ENCODE measurements around the gene PUM1. TPM values are rescaled to one million over a fixed set of nuclear protein-coding genes. Genes with fewer than 3 reads are reported as not detected.
"Not testable (repeated sequence)": the region's sequence is repeated elsewhere in the genome, so short reads cannot be mapped to it uniquely, and the experiment has no call there.

Gene PUM1, protein sequence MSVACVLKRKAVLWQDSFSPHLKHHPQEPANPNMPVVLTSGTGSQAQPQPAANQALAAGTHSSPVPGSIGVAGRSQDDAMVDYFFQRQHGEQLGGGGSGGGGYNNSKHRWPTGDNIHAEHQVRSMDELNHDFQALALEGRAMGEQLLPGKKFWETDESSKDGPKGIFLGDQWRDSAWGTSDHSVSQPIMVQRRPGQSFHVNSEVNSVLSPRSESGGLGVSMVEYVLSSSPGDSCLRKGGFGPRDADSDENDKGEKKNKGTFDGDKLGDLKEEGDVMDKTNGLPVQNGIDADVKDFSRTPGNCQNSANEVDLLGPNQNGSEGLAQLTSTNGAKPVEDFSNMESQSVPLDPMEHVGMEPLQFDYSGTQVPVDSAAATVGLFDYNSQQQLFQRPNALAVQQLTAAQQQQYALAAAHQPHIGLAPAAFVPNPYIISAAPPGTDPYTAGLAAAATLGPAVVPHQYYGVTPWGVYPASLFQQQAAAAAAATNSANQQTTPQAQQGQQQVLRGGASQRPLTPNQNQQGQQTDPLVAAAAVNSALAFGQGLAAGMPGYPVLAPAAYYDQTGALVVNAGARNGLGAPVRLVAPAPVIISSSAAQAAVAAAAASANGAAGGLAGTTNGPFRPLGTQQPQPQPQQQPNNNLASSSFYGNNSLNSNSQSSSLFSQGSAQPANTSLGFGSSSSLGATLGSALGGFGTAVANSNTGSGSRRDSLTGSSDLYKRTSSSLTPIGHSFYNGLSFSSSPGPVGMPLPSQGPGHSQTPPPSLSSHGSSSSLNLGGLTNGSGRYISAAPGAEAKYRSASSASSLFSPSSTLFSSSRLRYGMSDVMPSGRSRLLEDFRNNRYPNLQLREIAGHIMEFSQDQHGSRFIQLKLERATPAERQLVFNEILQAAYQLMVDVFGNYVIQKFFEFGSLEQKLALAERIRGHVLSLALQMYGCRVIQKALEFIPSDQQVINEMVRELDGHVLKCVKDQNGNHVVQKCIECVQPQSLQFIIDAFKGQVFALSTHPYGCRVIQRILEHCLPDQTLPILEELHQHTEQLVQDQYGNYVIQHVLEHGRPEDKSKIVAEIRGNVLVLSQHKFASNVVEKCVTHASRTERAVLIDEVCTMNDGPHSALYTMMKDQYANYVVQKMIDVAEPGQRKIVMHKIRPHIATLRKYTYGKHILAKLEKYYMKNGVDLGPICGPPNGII
- total RNA-seq (2014; rRNA removed): 40.8 and 50.3 TPM in 2 replicates
- 30.3 TPM for polyA plus RNA-seq (2012)

DNA sequence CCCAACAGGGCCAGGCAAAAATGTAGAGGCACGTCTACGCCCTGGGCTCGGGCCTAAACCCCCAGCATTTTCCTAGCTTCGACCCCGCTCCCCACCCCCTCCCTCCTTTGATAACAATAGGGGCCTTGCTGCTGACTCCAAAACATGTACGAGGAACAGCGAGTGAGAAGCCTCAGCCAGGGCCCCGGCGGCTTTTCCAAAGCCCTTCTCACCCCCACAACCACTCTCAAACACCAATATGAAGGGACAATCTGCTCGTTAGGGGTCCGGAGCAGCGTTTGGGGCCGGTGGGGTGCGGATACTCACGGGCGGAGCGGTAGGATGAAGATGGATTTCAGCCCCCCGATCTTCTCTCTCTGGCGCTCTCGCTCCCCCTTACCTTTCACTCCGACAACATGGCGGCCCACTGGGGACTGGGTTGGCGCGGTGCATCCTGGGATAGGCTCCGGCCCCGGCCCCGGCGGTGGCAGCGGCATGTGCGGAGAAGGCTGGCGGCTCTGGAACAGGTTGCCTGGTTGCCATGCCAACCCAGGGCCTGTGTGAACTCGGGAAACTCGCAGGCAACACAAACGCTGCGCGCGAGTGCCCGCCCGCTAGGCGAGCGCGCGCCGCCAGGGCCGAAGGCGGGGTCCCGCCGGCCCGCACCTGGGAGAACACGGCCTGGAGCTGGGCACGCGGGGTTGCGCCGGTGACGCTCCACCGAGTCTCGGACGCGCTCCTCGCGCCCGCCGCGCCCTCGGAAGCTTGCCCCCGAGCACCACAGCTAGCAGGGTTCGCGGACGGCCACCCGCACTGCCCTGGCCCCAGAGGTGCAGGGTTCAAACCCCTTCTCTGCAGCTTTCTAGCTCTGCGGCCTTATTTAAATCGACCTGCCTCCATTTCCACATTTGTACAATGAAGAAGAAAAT is at the start of gene PUM1:
TSS of gene PUM1 (minus strand) at position 408 of the 908 bp plus-strand sequence. CDS start 6,151 bp downstream, outside the sequence.
- DNase-seq (ENCODE audit: low read depth): peak; percentile 94

DNA sequence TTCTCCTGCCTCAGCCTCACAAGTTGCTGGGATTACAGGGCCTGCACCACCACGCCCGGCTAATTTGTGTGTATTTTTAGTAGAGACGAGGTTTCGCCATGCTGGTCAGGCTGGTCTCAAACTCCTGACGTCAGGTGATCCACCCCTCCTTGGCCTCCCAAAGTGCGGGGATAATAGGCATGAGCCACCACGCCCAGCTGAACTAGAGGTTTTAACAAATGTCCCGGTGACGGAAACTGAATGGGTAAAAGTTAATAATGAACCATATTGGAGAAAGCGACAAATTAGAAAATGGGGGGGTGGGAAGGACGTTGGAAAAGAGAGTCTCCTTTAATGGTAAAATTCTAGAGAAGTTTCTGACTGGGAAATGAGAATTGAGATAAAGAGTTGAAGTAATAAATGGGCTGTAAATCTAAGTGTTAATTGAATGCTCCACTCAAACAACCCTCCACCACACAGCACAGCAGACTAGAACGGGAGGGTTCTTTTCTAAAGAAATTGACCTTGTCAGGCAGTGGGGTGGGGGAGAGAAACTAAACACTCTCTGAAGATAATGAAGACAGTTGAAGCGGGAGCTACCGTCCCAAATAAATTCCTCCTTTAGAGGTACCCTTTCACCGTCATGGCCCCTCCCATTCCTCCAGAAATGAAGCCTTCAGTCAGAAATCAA is 46.9 kb upstream of the PUM1 start:
- DNase-seq (ENCODE audit: low read depth): no peak

DNA sequence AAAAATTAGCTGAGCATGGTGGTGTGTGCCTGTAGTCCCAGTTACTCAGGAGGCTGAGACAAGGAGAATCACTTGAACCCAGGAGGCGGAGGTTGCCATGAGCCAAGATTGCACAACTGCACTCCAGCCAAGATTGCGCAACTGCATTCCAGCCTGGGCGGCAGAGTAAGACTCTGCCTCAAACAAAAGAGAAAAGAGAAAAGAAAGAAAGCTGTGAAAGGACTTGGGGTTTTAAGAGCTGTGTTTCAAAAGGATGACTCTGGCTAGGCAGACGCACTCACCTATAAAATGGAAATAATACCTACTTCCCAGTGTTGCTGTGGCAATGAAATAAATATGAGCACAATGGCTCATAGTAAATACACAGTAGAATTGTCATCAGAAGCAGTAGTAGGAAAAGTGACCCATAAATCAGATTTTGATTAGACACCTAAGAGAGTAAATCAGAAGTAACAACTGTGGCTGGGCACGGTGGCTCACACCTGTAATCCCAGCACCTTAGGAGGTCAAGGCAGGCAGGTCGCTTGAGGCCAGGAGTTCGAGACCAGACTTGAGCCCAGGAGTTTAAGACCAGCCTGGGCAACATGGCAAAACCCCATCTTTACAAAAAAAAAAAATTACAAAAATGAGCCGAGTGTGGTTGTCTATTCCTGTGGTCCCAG is 45.9 kb upstream of the PUM1 start:
- DNase-seq (ENCODE audit: low read depth): peak; percentile 53

DNA sequence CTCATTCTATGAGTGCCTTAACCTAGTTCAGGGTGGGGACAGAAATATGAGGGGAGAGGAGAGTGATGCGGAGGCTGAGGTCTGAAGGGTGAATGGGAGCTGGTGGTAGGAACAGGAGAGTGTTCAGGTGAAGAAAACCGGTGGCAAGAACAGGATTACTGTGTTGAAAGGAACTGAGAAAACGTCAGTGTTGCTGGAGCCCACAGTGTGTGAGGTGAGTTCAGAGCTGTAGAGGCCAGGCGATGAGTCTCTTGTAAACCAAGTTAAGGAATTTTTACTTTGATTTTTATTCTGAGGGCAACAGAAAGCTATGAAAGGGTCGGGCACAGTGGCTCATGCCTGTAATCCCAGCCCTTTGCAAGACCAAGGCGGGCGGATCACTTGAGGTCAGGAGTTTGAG is 45.3 kb upstream of the PUM1 start:
- no peak for DNase-seq (ENCODE audit: low read depth)

DNA sequence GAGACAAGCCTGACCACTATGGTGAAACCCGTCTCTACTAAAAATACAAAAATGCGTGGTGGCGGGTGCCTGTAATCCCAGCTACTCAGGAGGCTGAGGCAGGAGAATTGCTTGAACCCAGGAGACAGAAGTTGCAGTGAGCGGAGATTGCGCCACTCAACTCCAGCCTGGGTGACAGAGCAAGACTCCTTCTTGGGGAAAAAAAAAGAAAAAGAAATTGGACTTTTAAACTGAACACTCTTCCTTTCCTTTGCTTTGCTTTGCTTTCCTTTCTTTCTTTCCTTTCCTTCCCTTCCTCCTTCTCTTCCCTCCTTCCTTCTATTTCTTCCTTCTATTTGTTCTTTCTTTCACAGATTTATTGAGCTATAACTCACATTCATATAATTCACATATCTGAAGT is 43.3 kb upstream of the PUM1 start:
- DNase-seq (ENCODE audit: low read depth): no peak

DNA sequence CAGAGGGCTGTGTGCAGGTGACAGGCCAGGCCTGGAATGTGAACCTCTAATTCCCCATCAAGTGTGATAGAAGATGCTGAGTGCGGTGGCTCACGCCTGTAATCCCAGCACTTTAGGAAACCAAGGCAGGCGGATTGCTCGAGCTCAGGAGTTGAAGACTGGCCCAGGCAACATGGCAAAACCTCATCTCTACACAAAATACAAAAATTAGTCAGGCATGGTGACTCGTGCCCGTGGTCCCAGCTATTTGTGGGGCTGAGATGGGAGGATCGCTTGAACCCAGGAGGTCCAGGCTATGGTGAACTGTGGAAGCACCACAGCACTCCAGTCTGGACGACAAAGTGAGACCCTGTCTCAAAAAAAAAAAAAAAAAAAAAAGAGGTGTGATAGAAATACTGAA is 40.1 kb upstream of the PUM1 start:
- peak; percentile 22 for DNase-seq (ENCODE audit: low read depth)

DNA sequence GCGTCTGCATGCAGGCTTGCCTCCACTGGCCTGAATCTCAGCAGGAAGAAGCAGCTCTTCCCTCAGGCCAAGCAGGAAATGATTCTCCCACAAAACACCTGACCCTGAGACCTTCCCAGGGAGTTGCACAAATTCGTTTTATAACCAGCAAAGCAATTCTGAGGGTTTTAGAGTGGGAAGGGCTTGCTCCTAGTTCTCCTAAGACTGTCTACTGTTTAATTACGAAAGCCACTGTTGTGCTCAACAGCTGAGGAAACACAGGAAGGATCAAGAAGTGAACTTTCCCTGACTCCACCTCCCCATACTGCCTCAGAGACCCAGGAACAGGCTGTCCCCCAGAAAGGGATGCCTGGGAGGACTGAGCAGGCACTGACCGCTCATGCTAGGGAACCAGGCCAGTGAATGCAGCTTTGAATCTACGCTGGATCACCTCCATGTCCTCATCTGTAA is 37.0 kb upstream of the PUM1 start:
- peak; percentile 92 for DNase-seq (ENCODE audit: low read depth)

DNA sequence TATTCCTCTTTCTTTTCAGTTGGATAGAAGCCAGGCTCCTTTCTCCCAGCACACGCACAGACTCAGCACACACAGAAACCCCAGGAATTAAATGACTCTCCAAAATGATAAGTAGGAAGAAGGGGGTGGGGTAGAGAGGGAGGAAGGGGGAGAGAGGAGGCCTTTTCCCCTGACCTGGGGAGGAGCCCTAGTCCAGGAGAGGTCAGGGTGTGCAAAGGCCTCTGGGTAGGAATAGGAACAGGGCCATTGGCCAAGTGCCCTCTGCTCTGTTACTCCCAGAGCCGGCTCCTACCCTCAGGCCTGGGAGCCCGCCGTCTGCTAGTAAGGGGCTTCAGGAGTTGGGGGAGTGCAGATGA is 35.6 kb upstream of the PUM1 start:
- DNase-seq (ENCODE audit: low read depth): peak; percentile 74

DNA sequence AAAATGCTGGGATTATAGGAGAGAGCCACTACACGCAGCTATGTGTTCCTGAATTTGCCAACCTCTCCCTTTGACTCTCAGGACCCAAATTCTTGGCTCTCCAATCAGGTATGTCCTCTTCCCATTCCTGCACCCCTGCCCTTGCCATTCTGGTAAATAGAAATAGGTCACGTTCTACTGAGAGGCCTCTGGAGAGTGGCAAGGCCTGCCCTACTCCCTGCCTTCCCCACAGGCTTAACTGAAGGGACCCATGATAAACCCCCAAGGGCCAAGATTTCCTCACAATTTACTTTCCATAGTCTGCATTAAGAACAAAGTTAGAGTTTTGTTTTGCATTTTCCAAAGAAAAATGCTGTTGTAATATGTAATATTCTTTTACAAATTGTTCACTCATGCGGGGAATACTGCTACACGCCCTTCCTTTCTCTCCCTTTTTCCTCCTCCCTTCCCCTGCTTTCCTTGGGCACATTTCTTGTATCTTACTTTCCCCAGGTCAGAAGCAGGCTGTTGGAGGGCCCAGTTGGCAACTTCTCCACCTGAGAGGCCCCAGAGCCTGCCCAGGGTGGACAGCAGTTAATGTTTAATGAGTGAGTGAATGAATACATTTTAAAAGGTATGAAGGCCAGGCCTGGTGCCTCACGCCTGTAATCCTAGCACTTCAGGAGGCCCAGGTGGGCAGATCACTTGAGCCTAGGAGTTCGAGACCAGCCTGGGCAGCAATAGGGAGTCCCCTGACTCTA is 33.9 kb upstream of the PUM1 start:
- no peak for DNase-seq (ENCODE audit: low read depth)

DNA sequence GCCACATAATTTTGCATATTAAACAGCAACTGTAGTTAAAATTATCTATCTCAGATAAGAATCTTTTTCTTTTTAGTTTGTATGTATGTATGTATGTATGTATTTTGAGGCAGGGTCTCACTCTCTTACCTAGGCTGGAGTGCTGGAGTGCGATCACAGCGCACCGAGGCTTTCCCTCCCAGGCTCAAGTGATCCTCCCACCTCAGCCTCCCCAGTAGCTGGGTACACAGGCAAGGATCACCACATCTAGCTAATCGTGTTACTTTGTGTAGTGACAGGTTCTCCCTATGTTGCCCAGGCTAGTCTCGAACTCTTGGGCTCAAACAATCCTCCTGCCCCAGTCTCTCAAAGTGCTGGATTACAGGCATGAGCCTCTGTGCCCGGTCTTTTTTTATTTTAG is 30.5 kb upstream of the PUM1 start:
- no peak for DNase-seq (ENCODE audit: low read depth)

DNA sequence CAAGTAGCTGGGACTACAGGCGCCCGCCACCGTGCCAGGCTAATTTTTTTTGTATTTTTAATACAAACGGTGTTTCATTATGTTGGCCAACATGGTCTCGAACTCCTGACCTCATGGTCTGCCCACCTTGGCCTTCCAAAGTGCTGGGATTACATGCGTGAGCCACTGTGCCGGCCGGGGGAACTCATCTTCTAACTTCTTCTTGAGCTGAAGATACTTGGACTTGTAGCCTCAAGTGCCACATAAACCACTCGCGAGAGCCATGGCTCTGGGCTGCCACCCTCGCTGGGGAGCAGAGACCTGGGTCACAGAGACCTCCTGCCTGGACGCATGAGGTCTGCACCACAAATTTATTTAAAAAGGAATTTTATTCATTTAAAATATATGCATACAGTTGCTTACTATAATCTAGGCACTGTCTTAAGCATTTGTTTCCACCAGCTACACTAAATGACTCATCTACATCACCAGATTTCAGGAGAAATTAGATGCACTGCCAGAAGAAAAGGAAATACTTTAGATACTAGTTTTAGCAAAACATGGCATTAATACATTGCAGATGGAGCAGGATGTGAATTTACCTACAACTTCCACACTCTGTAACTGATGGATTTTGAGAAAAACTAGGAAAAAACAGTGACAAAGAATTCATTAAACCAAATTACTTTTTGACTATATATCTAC is 29.9 kb upstream of the PUM1 start:
- peak; percentile 23 for DNase-seq (ENCODE audit: low read depth)

DNA sequence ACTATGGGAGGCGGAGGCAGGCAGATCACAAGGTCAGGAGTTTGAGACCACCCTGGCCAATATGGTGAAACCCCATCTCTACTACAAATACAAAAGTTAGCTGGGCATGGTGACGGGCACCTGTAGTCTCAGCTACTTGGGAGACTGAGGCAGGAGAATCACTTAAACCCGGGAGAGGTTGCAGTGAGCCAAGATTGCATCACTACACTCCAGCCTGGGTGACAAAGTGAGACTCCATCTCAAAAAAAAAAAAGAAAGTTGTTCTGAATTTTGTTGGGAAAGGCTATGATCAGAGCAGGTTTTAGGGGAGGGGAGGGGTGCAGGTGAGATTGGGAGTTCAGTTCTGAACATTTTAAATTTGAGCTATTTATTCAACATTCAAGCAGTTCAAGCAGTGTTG is 22.6 kb upstream of the PUM1 start:
- not testable (repeated sequence) for DNase-seq (ENCODE audit: low read depth)

DNA sequence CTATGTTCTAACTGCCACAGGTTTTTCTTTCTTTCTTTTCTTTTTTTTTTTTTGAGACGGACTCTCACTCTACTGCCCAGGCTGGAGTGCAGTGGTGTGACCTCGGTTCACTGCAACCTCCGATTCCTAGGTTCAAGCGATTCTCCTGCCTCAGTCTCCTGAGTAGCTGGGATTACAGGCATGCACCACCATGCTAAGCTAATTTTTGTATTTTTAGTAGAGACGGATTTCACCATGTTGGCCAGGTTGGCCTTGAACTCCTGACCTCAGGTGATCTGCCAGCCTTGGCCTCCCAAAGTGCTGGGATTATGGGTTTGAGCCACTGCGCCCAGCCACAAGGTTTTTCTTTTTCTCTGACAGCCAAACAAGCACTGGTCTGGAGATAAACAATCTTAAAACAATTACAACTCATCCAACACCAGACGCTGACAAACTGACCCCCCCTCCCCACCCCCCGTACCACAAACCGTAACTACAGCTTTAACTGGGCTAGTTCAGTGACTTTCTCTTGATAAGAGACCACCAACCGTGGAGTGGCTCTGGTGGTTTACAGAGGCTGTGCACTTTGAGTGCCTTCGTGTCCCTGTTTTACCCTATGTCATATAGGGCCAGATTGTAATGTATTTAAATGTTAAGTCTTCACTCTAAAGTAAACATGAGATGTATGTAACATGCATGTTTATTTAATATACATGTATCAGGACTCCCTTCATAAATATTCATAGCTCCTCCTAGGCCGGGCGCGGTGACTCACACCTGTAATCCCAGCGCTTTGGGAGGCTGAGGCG is 19.5 kb upstream of the PUM1 start:
- DNase-seq (ENCODE audit: low read depth): no peak

DNA sequence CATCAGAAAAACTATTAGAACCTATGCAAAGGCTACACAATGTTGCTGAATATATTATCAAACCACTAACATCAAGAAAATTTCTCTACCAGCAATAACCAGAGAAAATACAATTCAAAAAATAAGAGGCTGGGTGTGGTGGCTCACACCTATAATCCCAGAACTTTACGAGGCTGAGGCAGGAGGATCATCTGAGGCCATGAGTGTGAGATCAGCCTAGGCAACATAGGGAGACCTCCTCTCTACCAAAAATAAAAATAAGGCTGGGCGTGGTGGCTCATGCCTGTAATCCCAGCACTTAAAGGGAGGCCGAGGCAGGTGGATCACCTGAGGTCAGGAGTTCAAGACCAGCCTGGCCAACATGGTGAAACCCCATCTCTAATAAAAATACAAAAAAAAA is 16.9 kb upstream of the PUM1 start:
- no peak for DNase-seq (ENCODE audit: low read depth)

DNA sequence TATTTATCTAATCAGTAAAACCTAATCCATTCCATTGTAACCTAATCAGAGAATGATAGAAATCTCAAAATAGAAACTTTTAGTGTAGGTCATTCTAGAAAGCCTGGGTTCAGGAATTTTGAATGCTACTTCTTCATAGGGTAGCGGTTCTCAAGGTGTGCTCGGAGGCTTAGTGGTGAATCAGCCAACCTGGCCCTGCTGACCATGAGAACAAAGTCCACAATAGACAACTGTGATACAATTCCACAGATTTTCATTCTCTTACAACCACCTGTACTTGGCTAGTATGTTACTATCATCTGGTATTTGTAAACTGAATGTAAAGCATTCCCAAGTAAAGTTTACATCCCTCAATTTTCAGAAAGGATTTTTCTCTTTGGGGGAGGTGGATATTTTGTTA is 7.5 kb upstream of the PUM1 start:
- DNase-seq (ENCODE audit: low read depth): no peak

DNA sequence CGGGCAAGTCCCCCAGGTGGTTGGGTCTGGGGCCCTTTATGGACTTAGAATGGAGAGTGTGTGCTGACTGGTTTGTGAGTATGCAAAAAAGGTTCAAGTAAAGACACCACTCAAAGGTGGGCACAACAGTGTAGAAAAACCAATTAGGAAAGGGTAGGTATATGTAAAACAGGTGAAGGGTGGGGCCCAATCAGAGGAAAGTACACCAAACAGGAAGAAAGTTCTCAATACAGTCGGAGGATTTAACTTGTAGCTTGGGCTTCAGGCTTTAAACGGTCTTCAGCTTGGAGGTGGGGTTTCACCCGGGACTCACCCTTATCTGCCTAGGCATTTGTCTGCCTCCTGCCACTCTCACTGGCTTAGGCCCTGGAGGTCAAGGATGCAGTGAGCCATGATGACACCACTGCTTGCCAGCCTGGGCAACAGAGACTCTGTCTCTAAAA is 6.8 kb upstream of the PUM1 start:
- no peak for DNase-seq (ENCODE audit: low read depth)

DNA sequence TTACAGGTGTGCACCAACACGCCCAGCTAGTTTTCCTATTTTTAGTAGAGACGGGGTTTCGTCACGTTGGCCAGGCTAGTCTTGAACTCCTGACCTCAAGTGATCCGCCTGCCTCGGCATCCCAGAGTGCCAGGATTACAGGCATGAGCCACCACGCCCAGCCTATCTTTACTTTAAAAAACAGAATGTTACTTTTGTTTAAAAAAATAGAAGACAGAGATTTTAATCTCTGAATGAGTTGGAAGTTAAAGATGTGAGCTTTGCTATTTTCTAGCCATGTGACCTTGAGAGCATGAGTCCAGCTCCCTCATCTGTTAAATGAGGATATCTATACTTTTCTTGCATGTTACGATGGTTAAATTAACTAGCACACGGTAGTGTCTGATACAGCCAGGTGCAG is 3.9 kb upstream of the PUM1 start:
- DNase-seq (ENCODE audit: low read depth): no peak

Measured in LHCN-M2 (cell line).